Measurements from ENCODE around the gene SLC9A9.

DNA sequence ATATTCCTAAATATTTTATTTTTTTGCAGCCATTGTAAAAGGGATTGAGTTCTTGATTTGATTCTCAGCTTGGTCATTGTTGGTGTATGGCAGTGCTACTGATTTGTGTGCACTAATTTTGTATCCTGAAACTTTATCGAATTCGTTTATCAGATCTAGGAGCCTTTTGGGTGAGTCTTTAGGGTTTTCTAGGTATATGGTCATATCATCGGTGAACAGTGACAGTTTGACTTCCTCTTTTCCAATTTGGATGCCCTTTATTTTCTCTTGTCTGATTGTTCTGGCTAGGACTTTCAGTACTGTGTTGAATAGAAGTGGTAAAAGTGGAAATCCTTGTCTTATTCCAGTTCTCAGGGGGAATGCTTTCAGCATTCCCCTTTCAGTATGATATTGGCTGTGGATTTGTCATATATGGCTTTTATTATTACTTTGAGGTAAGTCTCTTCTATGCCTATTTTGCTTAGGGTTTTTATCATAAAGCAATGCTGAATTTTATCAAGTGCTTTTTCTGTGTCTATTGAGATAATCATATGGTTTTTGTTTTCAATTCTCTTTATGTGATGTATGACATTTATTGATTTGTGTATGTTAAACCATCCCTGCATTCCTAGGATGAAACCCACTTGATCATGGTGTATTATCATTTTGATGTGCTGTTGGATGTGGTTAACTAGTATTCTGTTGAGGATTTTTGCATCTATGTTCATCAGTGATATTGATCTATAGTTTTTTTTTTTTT lies 11.4 kb upstream of the SLC9A9 start:
- TF ChIP-seq POLR2AphosphoS5 (IDR thresholded peaks at IDR 0.05; ENCODE audit: low read depth, low read length), result no peak
- TF ChIP-seq EP300 (IDR thresholded peaks at IDR 0.05; ENCODE audit: borderline replicate concordance in 1 of 2, low read depth in 2 of 2, low read length in 2 of 2), result no peak
- no peak for TF ChIP-seq RAD21 (IDR thresholded peaks at IDR 0.05 in 1 of 2, conservative IDR thresholded peaks at IDR 0.05 in 1 of 2; ENCODE audit: low read depth in 2 of 2, low read length in 2 of 2)
- TF ChIP-seq, protein P1, sequence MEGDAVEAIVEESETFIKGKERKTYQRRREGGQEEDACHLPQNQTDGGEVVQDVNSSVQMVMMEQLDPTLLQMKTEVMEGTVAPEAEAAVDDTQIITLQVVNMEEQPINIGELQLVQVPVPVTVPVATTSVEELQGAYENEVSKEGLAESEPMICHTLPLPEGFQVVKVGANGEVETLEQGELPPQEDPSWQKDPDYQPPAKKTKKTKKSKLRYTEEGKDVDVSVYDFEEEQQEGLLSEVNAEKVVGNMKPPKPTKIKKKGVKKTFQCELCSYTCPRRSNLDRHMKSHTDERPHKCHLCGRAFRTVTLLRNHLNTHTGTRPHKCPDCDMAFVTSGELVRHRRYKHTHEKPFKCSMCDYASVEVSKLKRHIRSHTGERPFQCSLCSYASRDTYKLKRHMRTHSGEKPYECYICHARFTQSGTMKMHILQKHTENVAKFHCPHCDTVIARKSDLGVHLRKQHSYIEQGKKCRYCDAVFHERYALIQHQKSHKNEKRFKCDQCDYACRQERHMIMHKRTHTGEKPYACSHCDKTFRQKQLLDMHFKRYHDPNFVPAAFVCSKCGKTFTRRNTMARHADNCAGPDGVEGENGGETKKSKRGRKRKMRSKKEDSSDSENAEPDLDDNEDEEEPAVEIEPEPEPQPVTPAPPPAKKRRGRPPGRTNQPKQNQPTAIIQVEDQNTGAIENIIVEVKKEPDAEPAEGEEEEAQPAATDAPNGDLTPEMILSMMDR (IDR thresholded peaks at IDR 0.05; ENCODE audit: control extremely low read depth in 1 of 3, insufficient read depth in 1 of 3, low read depth in 1 of 3, low read length in 3 of 3), result no peak
- no peak for TF ChIP-seq CREB1 (IDR thresholded peaks at IDR 0.05)
- TF ChIP-seq NANOG (IDR thresholded peaks at IDR 0.05; ENCODE audit: insufficient read depth, low read depth, low read length, poor library complexity, severe bottlenecking), result no peak
- TF ChIP-seq, protein P2, sequence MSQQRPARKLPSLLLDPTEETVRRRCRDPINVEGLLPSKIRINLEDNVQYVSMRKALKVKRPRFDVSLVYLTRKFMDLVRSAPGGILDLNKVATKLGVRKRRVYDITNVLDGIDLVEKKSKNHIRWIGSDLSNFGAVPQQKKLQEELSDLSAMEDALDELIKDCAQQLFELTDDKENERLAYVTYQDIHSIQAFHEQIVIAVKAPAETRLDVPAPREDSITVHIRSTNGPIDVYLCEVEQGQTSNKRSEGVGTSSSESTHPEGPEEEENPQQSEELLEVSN (IDR thresholded peaks at IDR 0.05), result no peak
- no peak for TF ChIP-seq EZH2 (IDR thresholded peaks at IDR 0.05; ENCODE audit: low read depth, low read length, severe bottlenecking)
- no peak for TF ChIP-seq CBX5 (IDR thresholded peaks at IDR 0.05; ENCODE audit: low read depth, low read length)
- no peak for TF ChIP-seq RNF2 (IDR thresholded peaks at IDR 0.05; ENCODE audit: borderline replicate concordance, low read depth, low read length, missing control alignments, poor library complexity, severe bottlenecking)
- TF ChIP-seq JUND (IDR thresholded peaks at IDR 0.05; ENCODE audit: low read length), result no peak
- TF ChIP-seq GABPA (IDR thresholded peaks at IDR 0.05; ENCODE audit: borderline replicate concordance, insufficient read depth, low read length), result no peak
